ENCODE data around the gene GFOD2.

The GFOD2 gene

DNA sequence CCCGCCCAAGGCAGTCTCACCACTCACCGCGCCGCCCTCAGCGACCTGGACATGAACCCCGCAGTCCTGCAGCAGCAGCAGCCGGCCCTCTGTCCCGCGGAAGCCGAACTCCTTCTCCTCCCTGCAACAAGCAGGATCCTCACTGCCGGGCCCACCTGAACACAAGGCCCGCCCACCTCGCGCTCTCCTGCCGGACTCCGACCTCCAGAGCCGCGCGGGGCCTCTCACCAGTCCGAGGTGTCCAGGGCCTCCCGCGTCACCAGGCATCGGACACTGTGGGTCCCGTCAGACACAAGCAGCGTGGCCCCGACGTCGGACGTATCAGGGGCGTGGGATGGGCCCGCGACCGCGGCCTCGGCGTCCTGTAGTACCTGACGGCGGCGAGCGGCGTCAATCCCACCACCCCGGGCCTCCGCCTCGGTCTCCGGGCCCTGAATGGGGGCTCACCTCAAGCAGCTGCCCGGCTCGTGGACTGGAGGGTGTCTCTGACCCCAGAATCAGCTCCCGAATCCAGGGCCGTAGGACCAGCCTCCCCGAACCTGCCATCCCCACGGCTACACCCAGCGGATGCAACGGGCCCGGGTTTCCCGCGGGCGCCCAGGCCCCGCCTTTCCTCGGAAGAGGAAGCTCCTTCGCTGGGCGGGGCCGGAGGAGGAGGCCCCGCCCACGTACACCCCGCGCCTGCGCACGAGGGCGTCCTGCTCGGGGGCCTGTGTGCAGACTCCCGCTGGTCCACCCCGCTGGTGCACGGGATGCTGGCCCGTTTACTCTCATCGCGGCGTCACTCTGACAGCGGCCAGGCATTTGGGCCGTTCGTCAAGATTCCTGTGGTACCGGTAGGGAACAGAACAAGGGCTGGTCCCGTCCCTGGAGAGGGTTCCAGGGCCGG, 59.2 kb downstream of the GFOD2 start, which contains the start of gene ACD:
TSS of gene ACD (minus strand) at position 586 of the 889 bp plus-strand sequence. CDS start at position 546, 40 bp downstream.
- DNase-seq (ENCODE audit: low read depth in 1 of 2, low spot score in 1 of 2), result peak; percentile 90 to 94

DNA sequence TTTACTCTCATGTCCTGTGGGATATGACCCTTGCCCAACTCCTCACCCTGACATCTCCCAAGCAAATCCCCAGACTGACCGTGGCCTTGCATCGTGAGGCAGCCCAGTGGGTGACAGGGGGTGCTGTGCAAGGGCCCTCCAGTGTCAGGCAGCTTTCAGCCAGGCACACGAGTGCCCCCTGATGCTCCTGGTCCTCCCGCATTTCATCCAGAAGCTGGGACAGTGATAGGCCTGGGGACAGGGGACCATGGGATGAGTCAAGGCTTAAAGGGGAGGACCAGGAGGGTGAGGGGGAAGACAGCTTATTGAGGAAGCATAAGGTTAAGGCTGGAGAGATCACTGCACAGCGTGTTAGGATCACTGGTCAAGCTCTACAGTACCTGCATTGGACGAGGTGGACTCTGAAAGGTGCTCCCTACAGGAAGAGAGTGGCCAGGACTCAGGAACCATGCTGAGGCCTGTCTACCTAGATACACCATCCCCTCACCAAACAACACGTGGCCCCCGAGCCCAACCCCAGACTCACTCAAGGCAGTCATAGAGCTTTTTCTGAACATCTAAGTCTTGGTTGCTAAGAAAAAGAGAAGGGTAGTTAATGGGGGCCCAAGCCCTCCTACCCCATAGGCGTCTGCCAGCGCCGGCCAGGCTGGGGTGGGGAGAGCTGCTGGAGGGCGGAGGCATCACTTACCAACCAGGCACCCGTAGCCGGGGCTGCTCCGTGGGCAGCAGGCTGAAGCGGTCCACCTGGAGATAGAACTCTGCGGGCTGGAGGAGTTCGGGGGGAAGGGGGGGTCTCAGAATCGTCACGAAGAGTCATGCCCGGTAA, 60.1 kb downstream of the GFOD2 start:
- no peak for DNase-seq (ENCODE audit: low read depth in 1 of 2, low spot score in 1 of 2)

DNA sequence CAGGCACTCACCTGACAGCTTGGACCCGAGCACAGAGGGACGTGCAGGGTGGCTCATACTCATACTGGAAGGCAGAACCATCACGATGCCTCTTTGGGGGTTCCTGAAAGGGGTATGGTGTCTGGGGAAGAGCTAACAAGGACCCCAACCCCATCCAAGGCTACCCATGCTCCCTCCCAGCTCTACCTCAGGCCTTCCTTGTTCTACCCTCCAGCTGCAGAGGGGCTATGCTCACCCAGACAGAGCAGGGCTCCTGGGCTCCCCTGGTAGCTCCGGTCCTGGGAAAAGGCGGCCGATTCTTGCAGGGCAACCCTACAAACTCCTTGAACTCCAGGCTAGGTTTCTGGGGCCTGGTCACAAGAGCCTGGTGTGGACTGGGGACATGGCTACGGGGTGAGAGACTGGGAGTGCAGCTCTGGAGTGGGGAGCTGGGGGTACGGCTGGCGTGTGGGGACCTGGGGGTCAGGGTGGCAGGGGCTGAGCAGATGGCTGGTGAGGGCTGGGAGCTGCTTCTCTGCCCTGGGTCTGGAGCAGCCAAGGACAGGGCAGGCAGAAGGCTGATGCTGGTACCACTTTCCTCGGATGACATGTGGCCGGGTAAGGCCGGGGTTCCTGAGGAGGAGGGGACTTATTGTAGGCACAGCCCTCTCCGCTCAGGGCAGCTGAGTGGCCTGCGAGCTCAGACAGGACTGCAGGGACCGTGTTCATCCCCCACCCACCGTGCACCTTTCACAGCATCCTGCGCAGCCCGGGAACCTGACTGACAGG, 61.2 kb downstream of the GFOD2 start:
- no peak for DNase-seq (ENCODE audit: low read depth in 1 of 2, low spot score in 1 of 2)

DNA sequence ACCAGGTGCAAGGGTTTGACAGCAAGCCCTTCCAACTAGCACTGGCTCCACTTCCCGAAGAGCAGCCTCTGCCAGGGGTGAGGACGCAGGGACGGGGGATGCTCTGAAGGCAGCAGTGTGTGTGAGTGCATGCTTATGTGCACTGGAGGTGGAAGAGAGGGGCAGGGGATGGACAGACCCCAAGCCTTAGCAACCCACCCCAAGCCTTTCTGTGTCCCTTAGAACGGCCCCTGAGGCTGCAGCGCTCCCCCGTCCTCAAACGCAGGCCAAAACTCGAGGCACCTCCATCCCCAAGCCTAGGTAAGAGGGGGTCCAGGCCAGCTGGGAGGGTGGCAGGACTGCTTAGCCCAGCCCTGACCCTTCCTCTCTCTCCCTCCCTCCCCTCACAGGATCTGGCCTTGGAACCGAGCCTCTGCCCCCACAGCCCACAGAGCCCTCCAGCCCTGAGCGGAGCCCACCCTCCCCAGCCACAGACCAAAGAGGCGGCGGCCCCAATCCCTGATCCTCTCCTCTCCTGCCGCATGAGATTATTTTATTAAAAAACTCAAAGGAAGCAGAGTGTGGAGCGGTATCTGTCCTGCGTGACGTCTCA, 62.0 kb downstream of the GFOD2 start:
- no peak for DNase-seq (ENCODE audit: low read depth in 1 of 2, low spot score in 1 of 2)

DNA sequence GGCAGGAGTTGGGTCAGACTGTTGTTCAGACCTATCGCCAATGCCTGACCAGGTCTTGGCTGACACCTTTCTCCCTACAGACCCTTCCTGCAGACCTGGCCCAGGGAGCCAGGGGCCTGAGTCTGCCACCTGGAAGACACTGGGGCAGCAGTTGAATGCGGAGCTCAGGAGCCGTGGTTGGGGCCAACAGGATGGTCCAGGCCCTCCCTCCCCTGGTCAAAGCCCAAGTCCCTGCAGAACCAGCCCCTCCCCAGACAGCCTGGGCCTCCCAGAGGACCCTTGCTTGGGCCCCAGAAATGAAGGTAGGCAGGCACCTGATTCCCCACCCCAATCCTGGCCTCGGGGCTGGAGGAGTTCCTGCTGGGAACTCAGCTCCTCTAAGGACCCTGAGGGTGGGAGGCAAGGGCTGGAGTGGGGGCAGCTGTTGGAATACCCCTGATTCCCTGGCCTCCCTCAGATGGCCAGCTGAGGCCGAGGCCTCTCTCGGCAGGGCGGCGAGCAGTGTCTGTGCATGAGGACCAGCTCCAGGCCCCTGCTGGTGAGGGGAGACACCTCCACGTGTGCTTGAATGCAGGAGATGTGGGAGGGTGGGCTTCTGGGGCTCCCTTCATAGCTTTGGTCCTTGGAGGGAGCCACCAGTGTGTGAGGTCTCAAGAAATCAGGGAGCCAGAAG, 62.6 kb downstream of the GFOD2 start:
- DNase-seq (ENCODE audit: low read depth in 1 of 2, low spot score in 1 of 2), result no peak

DNA sequence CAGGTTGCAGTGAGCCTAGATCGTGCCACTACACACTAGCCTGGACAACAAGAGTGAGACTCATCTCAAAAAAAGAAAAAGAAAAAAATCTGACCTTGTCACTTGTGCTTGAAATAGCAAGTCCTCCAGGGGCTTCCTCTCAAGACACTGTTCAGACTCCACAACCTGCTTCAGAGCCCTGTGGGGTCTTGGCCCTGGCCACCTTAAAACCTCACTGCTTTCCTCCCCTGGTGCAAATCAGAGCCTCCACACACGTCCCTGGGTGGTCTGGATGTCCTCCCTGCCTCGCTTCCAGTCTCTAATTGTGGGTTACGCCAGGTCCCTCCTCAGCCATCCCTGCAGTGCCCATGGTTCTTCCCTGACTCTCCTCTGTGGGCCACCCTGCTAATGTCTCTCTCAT, 63.8 kb downstream of the GFOD2 start:
- no peak for DNase-seq (ENCODE audit: low read depth in 1 of 2, low spot score in 1 of 2)

DNA sequence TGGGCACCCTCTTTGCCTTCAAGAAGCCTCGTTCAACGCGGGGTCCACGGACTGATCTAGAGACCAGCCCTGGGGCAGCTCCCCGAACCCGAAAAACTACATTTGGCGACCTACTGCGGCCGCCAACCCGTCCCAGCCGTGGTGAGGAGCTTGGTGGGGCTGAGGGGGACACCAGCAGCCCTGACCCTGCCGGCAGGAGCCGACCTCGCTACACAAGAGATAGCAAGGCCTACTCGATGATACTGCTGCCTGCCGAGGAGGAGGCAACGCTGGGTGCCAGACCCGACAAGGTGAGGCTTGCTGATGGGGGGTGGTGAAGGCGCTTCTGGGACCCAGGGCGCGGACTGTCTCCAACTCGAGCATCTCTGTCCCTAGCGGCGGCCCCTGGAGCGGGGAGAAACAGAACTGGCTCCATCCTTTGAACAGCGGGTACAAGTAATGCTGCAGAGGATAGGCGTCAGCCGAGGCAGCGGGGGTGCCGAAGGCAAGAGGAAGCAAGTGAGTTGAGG, 64.7 kb downstream of the GFOD2 start:
- DNase-seq (ENCODE audit: low read depth in 1 of 2, low spot score in 1 of 2), result no peak

DNA sequence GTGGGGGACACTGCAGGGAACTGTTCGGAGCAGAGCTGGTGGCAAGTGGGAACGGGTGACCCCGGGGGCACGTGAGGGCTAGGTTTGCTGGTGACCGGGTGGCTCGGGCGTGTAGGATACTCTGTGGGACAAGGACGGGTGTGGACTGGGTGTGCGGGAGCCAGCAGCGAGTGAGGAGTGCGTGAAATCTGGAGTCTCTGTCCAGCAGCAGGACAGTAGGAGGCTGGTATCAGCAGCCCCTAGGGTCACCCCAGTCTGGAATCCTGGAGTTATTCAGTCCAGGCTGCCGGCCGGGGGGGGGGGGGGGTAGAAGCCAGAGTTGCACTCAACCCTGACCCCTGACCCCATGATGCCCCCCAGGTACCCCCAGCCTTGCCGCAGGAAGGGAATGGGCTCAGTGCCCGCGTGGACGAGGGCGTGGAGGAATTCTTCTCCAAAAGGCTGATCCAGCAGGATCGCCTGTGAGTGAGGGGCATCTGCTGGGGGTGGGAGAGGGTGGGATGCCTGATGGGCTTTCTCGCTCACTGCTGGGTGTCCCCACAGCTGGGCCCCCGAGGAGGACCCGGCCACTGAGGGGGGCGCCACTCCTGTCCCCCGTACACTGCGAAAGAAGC, 65.2 kb downstream of the GFOD2 start:
- DNase-seq (ENCODE audit: low read depth in 1 of 2, low spot score in 1 of 2), result no peak

DNA sequence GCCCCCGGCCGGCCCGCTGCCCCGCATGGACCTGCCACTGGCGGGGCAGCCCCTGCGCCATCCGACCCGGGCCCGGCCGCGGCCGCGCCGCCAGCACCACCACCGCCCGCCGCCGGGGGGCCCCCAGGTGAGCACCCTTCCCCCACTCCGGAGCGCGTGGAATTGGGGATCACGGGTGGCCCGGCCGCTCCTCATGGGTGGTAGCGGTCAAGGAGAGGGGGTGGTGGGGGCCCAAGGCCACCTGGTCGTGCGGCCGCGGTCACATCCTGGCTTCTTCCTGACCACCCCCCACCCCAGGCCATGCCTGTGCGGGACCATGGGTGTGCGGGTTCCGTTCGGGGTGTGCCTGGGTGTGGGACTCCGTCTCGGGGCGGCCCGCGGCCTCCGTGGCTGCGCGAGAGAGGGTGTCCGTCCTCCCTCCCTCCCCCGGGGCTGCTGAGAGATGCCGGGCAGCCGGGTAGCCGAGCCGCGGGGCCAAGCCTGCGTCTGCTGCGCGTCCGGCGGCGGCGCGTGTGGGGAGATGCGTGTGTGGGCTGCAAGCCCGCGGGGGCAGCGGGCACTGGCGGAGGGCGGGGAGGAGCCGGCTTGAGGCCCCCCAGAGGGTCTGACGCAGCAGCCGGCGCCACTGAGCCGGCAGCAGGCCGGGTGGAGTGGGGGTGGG, 65.9 kb downstream of the GFOD2 start:
- no peak for DNase-seq (ENCODE audit: low read depth in 1 of 2, low spot score in 1 of 2)

DNA sequence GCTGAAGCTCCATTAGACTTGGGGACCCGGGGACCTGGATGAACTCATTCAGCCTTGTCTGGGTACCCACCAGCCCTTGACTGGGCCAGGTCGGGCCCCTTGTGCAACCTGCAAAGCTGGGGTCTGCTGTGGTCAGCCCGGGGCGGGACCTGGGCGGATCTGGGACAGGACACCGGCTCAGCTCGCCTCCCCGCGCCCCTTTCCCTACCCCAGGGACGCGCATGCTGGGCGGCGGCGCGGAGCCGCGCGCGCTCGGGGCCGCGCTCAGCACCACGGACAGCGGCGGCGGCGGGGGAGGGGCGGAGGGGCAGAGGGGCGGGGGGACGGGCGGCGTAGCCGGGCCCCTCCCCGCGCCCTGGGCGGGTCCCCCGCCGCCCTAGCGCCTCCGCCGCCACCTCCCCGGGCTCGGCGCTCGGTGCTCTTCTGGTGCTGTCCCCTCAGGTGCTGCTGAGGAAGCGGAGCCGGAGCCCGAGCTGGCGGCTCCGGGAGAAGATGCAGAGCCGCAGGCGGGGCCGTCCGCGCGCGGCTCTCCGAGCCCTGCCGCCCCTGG, 66.5 kb downstream of the GFOD2 start:
- DNase-seq (ENCODE audit: low read depth in 1 of 2, low spot score in 1 of 2), result no peak

DNA sequence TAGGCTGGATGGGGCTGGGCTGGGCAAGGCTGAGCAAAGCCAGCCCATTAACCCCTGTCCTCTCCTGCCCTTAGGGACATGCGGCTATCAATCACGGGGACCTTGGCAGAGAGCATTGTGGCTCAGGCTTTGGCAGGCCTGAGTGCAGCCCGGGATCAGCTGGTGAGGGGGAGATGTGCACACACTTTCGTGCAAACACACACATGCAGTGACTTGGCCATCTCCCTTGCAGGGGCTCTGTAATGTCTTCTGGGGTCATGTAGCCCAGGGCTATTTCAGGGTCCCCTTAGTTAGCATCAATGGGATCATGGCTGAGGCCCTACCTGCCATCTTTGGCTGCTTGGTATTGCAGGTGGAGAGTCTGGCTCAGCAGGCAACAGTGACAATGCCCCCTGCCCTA, 67.3 kb downstream of the GFOD2 start:
- DNase-seq (ENCODE audit: low read depth in 1 of 2, low spot score in 1 of 2), result no peak

DNA sequence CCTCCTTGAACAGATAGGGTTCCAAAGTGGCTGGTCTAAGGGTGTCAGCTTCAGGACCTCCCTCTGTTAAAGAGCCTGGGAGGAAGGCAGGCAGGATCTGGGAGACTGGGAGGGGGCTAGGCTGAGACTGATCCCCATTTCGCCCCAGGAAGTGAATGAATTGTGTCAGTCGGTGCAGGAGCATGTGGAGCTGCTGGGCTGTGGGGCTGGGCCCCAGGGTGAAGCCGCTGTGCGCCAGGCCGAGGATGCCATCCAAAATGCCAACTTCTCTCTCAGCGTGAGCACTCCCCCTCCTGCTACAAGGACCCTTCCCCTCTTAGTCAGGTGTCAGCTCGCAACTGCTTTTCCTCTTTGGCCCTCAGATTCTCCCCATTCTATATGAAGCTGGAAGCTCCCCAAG, 68.1 kb downstream of the GFOD2 start:
- DNase-seq (ENCODE audit: low read depth in 1 of 2, low spot score in 1 of 2), result no peak

DNA sequence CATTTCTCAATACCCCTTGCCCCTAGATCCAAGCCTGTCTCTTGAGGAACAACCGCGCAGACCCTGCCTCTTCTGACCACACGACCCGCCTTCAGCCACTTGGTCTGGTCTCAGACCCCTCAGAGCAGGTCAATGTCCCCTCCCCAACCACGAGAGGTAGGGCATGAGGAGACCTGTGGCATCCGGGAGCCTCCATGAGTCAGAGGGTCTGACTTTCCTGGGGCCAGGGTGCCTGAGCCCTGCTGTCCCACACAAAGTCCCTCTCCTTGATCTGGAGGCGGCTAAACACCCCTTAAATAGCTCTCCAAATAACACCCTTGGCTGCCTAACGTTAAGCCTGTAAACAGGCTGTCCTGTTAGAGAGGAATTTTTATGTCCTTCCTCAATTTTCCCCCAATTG, 69.1 kb downstream of the GFOD2 start:
- DNase-seq (ENCODE audit: low read depth in 1 of 2, low spot score in 1 of 2), result no peak

DNA sequence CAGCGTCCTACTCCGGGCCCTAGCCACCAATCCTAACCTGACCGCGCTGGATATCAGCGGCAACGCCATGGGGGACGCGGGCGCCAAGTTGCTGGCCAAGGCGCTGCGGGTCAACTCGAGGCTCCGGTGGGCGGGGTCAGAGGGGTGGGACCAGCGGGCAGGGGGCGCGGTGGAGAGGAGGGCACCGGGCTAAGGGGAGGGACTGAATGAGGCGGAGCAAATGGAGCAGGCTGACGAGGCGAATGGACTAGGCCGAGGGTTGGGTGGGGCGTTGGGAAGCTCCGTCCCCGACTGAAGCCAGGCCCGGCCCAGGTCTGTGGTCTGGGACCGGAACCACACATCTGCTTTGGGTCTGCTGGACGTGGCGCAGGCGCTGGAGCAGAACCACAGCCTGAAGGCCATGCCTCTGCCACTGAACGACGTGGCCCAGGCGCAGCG, 69.6 kb downstream of the GFOD2 start:
- no peak for DNase-seq (ENCODE audit: low read depth in 1 of 2, low spot score in 1 of 2)

DNA sequence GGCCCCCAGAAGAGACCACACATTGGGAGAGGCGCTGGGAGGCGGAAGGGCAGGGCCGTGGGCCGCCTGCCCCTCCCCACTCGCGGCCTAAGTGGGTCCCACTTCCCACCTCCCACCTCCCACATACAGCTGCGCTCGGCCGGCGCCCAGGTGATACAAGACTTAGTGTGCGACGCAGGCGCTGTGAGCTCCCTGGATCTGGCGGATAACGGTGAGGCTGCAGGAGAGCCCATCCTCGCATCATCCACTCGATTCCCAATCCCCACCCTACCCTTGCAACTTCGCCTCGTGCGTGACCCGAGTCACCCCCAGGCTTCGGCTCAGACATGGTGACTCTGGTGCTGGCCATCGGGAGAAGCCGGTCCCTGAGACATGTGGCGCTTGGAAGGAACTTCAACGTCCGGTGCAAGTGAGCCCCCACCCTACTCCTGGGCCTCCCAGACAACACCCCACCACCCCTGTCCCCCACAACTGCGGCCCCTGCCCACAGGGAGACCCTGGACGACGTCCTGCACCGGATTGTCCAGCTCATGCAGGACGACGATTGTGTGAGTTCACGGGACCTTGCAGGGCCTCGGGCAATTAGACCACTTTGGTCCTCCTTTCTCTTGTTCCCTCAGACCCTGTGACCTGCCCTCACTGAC, 70.2 kb downstream of the GFOD2 start:
- DNase-seq (ENCODE audit: low read depth in 1 of 2, low spot score in 1 of 2), result no peak

DNA sequence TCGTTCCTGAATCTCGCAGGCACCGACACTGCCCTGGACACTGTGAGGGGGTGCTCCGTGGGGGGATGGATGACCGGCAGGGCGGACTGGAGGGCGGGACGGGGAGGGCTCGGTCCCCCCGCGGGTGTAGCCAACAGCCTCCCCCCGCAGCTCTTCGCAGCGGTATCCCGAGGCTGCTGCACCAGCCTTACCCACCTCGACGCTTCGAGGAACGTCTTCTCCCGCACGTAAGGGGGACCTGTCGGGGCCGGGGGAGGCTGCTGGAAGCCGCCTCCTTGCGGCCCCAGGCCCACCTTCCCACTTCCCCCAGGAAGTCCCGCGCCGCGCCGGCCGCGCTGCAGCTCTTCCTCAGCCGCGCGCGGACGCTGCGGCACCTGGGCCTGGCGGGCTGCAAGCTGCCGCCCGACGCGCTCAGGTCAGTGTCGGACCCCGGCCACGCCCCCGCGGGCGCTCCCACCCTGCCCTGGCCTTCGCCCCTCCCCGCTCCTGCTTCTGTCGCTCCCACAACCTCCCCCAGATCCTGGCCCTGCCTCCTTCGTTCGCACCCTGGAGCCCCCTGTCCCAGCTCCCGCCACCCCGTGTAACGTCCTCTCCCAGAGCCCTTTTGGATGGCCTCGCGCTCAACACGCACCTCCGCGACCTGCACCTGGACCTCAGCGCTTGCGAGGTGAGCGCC, 70.9 kb downstream of the GFOD2 start:
- DNase-seq (ENCODE audit: low read depth in 1 of 2, low spot score in 1 of 2), result no peak

DNA sequence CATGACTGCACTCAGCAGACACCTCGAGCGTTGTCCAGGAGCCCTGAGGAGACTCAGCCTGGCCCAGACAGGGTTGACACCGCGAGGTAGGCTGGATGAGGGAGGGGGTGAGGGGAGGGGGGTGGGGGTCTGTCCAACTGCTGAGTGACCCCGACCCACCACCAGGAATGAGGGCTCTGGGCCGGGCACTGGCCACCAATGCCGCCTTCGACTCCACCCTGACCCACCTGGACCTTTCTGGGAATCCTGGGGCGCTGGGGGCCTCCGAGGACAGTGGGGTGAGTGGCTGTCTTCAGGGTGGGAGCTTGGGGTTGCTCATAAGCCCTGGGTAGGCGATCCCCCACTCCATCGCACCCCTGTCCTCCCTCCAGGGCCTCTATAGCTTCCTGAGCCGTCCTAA, 71.4 kb downstream of the GFOD2 start:
- DNase-seq (ENCODE audit: low read depth in 1 of 2, low spot score in 1 of 2), result no peak

DNA sequence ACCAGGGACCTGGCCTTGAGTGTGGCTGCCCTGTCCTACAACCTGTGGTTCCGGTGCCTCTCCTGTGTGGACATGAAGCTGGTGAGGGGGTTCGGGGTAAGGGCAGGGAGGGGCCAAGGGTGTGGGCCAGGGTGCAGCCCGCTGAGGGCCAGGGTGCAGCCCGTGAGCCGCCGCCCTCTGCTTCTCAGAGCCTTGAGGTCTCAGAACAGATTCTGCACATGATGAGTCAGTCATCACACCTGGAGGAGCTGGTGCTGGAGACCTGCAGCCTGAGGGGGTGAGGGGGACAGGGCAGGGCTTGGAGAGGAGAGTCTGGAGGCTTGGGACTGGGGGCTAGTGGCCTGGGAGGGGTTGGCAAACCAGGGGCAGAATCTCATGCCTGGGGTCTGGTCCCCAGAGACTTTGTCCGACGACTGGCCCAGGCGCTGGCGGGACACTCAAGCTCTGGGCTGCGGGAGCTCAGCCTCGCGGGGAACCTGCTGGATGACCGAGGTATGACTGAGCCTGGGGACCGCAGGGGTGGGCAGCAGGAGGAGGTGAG, 71.9 kb downstream of the GFOD2 start:
- DNase-seq (ENCODE audit: low read depth in 1 of 2, low spot score in 1 of 2), result no peak

Measured in stimulated activated CD4-positive, alpha-beta T cell treated with anti-CD3 and anti-CD28 coated beads, Interleukin-15, amount 100 ng/mL, for 1 hour (primary cell).